Measurements from ENCODE around the gene MGMT. TPM values are rescaled to one million over a fixed set of nuclear protein-coding genes. Genes with fewer than 3 reads are reported as not detected.

MGMT gene
- total RNA-seq, 1 donor from 2014 or later = 25.9 TPM

DNA sequence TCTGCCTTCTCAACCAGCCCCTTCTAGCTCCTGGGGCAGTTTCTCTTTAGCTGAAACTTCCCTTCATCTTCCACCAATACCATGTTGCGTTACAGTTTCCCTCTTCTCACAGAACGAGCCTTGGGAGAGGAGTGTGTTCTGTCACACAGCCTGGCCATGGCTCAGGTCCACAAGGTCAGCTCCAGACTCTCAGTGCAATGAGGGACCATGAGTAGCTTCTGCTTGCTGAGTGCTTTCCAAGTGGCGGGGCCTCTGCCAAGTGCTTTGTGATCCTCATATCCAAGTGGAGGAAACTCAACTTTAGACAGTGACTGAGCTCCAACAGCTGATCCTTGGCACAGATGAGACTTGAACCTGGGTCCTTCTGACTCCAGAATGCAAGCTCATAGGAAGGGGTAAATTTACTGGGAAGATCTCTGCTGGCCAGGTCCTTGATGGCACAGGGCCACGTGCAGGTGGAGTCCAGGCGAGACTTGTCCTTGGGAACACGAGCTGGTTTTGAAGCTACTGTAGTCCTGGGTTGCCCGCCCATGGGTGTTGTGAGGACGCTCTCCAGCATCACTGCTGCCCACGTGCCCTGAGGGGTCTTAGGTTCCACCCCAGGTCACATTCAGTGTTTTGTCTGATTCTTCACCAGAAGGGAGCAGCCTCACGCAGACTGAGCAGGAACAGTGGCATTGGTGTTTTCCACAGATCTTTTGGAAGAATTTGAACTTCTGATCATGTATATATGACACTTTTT is 259.0 kb downstream of the MGMT start:
- H3K27ac Mint-ChIP-seq (ENCODE audit: unreplicated experiment) = no peak overlapping the region
- no peak for DNase-seq (ENCODE audit: low spot score)
- no peak overlapping the region for H3K4me3 Mint-ChIP-seq (ENCODE audit: unreplicated experiment)
- no peaks in the 10 kb centered on the region for H3K9me3 Mint-ChIP-seq (ENCODE audit: unreplicated experiment)
- H3K27me3 Mint-ChIP-seq (ENCODE audit: unreplicated experiment) = peaks cover 1% of the 10 kb centered on the region
- peaks cover 9% of the 10 kb centered on the region for H3K36me3 Mint-ChIP-seq (ENCODE audit: low read depth, unreplicated experiment)
- TF ChIP-seq, protein P1, sequence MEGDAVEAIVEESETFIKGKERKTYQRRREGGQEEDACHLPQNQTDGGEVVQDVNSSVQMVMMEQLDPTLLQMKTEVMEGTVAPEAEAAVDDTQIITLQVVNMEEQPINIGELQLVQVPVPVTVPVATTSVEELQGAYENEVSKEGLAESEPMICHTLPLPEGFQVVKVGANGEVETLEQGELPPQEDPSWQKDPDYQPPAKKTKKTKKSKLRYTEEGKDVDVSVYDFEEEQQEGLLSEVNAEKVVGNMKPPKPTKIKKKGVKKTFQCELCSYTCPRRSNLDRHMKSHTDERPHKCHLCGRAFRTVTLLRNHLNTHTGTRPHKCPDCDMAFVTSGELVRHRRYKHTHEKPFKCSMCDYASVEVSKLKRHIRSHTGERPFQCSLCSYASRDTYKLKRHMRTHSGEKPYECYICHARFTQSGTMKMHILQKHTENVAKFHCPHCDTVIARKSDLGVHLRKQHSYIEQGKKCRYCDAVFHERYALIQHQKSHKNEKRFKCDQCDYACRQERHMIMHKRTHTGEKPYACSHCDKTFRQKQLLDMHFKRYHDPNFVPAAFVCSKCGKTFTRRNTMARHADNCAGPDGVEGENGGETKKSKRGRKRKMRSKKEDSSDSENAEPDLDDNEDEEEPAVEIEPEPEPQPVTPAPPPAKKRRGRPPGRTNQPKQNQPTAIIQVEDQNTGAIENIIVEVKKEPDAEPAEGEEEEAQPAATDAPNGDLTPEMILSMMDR (IDR thresholded peaks at IDR 0.05; ENCODE audit: unreplicated experiment) = no peak
- no peaks in the 10 kb centered on the region for H3K4me1 Mint-ChIP-seq (ENCODE audit: unreplicated experiment)

DNA sequence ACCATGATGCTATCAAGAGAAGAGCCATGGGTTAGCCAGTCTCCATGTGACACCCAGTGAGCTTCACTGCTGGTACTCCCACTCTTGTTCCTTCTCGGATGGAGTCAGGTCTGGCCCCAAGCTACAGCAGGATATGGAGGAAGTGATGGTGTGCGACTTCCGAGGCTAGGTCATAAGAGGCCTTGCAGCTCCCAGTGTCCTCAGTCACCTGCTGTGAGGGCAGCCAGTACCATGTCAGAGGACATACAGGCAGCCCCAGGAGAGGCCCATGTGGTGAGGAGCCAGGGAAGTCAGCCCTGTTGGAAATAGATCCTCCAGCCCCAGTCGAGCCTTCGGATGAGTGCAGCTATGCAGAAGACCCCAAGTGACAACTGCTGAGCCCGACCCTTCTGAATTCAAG is 260.0 kb downstream of the MGMT start:
- no peaks in the 10 kb centered on the region for H3K4me1 Mint-ChIP-seq (ENCODE audit: unreplicated experiment)
- peaks cover 1% of the 10 kb centered on the region for H3K27me3 Mint-ChIP-seq (ENCODE audit: unreplicated experiment)
- no peaks in the 10 kb centered on the region for H3K9me3 Mint-ChIP-seq (ENCODE audit: unreplicated experiment)
- H3K27ac Mint-ChIP-seq (ENCODE audit: unreplicated experiment) = no peak overlapping the region
- TF ChIP-seq, protein P1 (IDR thresholded peaks at IDR 0.05; ENCODE audit: unreplicated experiment) = no peak
- H3K4me3 Mint-ChIP-seq (ENCODE audit: unreplicated experiment) = no peak overlapping the region
- no peak for DNase-seq (ENCODE audit: low spot score)
- H3K36me3 Mint-ChIP-seq (ENCODE audit: low read depth, unreplicated experiment) = peaks cover 8% of the 10 kb centered on the region

DNA sequence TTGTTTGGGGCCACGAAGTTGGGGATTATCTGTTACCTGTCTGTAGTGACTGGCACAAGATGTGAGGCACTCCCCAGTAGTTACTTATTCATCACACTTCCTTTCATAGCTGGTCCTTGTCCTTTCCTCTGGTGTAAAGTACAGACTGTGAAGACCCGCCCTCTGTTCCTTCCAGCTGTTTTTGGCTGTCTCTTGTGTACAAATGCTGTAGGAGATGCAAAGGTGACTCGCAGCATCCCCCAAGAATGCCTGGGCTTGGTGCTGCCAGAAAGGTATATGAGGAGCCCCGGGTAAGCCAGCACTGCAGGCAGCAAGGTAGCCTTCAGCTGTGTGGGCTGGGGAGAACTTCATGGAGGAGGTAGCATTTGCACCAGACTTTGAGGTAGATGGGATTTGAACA is 260.5 kb downstream of the MGMT start:
- TF ChIP-seq, protein P1 (IDR thresholded peaks at IDR 0.05; ENCODE audit: unreplicated experiment) = no peak
- Mint-ChIP-seq H3K4me1 (ENCODE audit: unreplicated experiment) (no peaks in the 10 kb centered on the region), H3K27me3 (ENCODE audit: unreplicated experiment) (peaks cover 1% of the 10 kb centered on the region), H3K27ac (ENCODE audit: unreplicated experiment) (no peak overlapping the region), H3K9me3 (ENCODE audit: unreplicated experiment) (no peaks in the 10 kb centered on the region), H3K4me3 (ENCODE audit: unreplicated experiment) (no peak overlapping the region), H3K36me3 (ENCODE audit: low read depth, unreplicated experiment) (peaks cover 8% of the 10 kb centered on the region)
- no peak for DNase-seq (ENCODE audit: low spot score)

DNA sequence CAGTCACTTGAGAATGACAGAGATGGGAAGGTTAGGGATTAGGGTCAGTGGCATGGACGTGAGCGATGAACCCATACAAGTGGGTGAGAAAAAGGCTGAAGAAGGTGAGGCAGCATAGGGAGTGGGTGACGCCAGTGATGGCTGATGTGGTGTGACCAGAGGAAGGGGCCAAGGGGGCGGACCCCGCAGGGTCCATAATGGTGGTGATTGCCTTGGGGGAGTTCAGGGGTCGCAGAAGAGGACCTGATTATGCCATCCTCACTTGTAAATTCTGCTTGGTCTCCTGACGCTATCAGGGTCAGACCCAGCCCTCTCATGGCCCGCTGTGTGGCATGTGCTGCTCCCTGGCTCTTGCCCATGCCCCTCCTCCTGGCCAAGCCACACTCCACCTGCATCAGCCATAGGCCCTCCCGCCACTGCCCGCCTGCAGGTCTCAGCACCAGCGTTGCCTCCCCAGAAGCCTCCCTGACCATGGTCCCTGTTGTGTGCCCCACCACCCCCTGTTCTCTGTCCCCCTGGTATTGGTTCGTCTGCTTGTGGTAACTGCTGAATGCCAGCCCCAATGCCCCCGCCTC is 261.3 kb downstream of the MGMT start:
- TF ChIP-seq, protein P1 (IDR thresholded peaks at IDR 0.05; ENCODE audit: unreplicated experiment) = no peak
- Mint-ChIP-seq H3K4me3 (ENCODE audit: unreplicated experiment) (no peak overlapping the region), H3K27ac (ENCODE audit: unreplicated experiment) (no peak overlapping the region), H3K27me3 (ENCODE audit: unreplicated experiment) (peaks cover 1% of the 10 kb centered on the region), H3K9me3 (ENCODE audit: unreplicated experiment) (no peaks in the 10 kb centered on the region), H3K36me3 (ENCODE audit: low read depth, unreplicated experiment) (peaks cover 8% of the 10 kb centered on the region), H3K4me1 (ENCODE audit: unreplicated experiment) (no peaks in the 10 kb centered on the region)
- DNase-seq (ENCODE audit: low spot score) = no peak
